Peyer's patch (tissue), 4 donors: ENCODE measurements around the gene PMS2.
"Not testable (repeated sequence)": the region's sequence is repeated elsewhere in the genome, so short reads cannot be mapped to it uniquely, and the experiment has no call there.

Experiments
- CTCF ChIP-seq, 6 experiments: fragments of 450-650 bp in 4 of 6; fragments of 200-600 bp in 2 of 6; sonication (generic) in 1 of 6; IDR thresholded peaks; one replicate each; pipeline ENCODE4 v1.5.1; 2017 to 2019; ENCODE audit warnings: antibody characterized with exemption in 6 of 6, mild to moderate bottlenecking in 3 of 6, moderate library complexity in 1 of 6
- POLR2A ChIP-seq, 2 donors: fragments of 450-650 bp; IDR thresholded peaks; one replicate each; pipeline ENCODE4 v1.5.1; 2017; ENCODE audit warnings: antibody characterized with exemption in 2 of 2, mild to moderate bottlenecking in 2 of 2, moderate library complexity in 2 of 2

- TF ChIP-seq CTCF, POLR2A (IDR thresholded peaks at IDR 0.05): not testable (repeated sequence)
These were observed 84.7 kb downstream of the PMS2 start for GRCh38 chr7:5924180-5924579.
